Body of pancreas (tissue), 4 donors: ENCODE results near the gene PRTFDC1.

Experiments used
- POLR2A ChIP-seq, 3 donors: fragments of 450-650 bp; IDR thresholded peaks; one replicate each; pipeline ENCODE4 v1.6.1; 2016; ENCODE audit warnings: antibody characterized with exemption in 3 of 3, mild to moderate bottlenecking in 2 of 3
- TF ChIP-seq, protein P1 (sequence below), 7 experiments: fragments of 450-650 bp in 4 of 7; fragments of 200-600 bp in 3 of 7; sonication (generic) in 3 of 7; IDR thresholded peaks; one replicate each; pipeline ENCODE4 v1.5.1; 2016 to 2019; ENCODE audit warnings: antibody characterized with exemption in 7 of 7

DNA sequence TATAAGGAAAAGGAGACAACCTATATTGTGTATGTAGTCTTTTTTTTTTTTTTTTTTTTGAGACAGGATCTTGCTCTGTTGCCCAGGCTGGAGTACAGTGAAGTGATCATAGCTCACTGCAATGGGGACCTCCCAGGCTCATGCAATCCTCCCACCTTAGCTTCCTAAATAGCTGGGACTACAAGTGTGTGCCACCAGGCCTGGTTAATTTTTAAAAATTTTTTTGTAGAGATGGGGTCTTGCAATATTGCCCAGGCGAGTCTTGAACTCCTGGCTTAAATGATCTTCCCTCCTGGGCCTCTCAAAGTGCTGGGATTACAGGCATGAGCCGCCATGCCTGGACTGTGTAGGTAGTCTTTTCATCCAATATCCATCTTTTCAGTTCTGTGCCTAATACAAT lies 150.0 kb downstream of the PRTFDC1 start:
- TF ChIP-seq, protein P1, sequence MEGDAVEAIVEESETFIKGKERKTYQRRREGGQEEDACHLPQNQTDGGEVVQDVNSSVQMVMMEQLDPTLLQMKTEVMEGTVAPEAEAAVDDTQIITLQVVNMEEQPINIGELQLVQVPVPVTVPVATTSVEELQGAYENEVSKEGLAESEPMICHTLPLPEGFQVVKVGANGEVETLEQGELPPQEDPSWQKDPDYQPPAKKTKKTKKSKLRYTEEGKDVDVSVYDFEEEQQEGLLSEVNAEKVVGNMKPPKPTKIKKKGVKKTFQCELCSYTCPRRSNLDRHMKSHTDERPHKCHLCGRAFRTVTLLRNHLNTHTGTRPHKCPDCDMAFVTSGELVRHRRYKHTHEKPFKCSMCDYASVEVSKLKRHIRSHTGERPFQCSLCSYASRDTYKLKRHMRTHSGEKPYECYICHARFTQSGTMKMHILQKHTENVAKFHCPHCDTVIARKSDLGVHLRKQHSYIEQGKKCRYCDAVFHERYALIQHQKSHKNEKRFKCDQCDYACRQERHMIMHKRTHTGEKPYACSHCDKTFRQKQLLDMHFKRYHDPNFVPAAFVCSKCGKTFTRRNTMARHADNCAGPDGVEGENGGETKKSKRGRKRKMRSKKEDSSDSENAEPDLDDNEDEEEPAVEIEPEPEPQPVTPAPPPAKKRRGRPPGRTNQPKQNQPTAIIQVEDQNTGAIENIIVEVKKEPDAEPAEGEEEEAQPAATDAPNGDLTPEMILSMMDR (IDR thresholded peaks at IDR 0.05) = no peak
- TF ChIP-seq POLR2A (IDR thresholded peaks at IDR 0.05) = no peak
